GM12891 (cell line): ENCODE data around the gene DPEP2NB.

Experiments
- DNase-seq: peaks from one replicate; pipeline ENCODE4 v3.0.0; 2011; ENCODE audit warnings: low spot score; ENCODE audit not compliant: insufficient read length
- FAIRE-seq: peaks from 2 replicates; lab custom pipeline; 2011; peaks lifted over from hg19 to GRCh38; lab: Jason Lieb, UNC
- PAX5 ChIP-seq: IDR thresholded peaks from 2 replicates; pipeline ENCODE4 v1.6.1; 2011; ENCODE audit warnings: low read length, moderate library complexity, mild to moderate bottlenecking; ENCODE audit not compliant: insufficient read depth, severe bottlenecking
- POLR2A ChIP-seq: IDR thresholded peaks from 2 replicates; pipeline ENCODE4 v1.6.1; 2011; ENCODE audit warnings: low read depth, low read length, control low read depth
- POLR2AphosphoS5 ChIP-seq: IDR thresholded peaks from 2 replicates; pipeline ENCODE4 v1.6.1; 2011; ENCODE audit warnings: low read depth, low read length, control low read depth
- POU2F2 ChIP-seq: IDR thresholded peaks from 2 replicates; pipeline ENCODE4 v1.6.1; 2011; ENCODE audit warnings: low read depth, mild to moderate bottlenecking, control low read depth, low read length, moderate library complexity
- SPI1 ChIP-seq: IDR thresholded peaks from 2 replicates; pipeline ENCODE4 v1.6.1; 2011; ENCODE audit warnings: low read depth, low read length, control low read depth
- TAF1 ChIP-seq: IDR thresholded peaks from 2 replicates; pipeline ENCODE4 v1.6.1; 2011; ENCODE audit warnings: low read depth, low read length, control low read depth

Gene DPEP2NB

GRCh38 chr16:67963662-67964321, 51.9 kb downstream of the DPEP2NB start:
- DNase-seq (no peak), FAIRE-seq (no peak)
- TF ChIP-seq SPI1 (no peak), POLR2AphosphoS5 (no peak), POU2F2 (no peak), PAX5 (no peak), TAF1 (no peak), POLR2A (no peak)
